Inflammatory macrophage treated with lipopolysaccharide for 4 hours (primary cell): ENCODE data around the gene CACTIN.
A peak's percentile ranks its signal among the peaks of the same experiment; 100 is the strongest.

Experiments used
- DNase-seq: peaks from one replicate; pipeline ENCODE4 v3.0.0-alpha.2; 2020

The CACTIN gene

GRCh38 chr19:3608079-3608641 is 18.4 kb downstream of the CACTIN start:
- DNase-seq, result no peak

GRCh38 chr19:3607303-3608078 is 19.1 kb downstream of the CACTIN start:
- peak; percentile 57 for DNase-seq

DNA sequence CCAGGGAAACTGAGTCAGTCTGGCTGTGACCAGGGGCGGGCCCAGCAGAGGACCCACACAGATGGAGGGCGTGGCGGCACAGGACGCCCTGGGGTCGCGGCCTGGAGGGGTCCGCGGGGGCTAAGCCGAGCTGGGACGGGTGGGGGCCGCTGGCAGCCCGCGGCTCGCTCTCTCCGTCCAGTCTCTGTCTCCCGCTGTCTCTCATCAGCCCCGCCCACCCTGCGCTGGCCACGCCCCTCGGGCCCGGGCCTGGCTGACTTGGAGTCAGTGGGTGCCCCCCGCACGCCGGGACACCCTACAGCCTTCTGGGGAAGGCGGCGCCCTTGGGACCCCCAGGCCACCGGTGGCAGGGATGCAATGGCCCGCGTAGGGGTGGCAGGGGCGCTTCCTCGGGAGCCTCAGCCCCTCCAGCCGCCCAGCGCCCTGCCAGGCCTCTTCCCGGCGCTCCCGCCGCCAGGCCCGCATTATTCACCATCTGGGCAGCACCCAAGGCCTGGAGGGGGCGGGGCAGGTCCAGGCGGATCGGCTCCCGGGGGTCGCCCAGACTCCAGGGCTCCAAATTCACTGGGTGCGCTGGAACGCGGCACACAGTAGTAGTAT is 19.8 kb downstream of the CACTIN start, which contains the start of gene TBXA2R:
Gene TBXA2R (minus strand): TSS at position 186 of the 600 bp plus-strand sequence. CDS start 6,241 bp downstream, outside the sequence.
- peak; percentile 59 for DNase-seq

- no peak for DNase-seq
Observed at GRCh38 chr19:3606174-3606689, 20.4 kb downstream of the CACTIN start.

- DNase-seq, result no peak
Observed at GRCh38 chr19:3605770-3606169, 20.8 kb downstream of the CACTIN start.

GRCh38 chr19:3605361-3605760 is 21.2 kb downstream of the CACTIN start:
- DNase-seq, result no peak

- DNase-seq, result no peak
Observed at GRCh38 chr19:3604987-3605343, 21.6 kb downstream of the CACTIN start.

GRCh38 chr19:3604227-3604986 is 22.2 kb downstream of the CACTIN start:
- no peak for DNase-seq

GRCh38 chr19:3603121-3603811 is 23.3 kb downstream of the CACTIN start:
- DNase-seq, result no peak

DNA sequence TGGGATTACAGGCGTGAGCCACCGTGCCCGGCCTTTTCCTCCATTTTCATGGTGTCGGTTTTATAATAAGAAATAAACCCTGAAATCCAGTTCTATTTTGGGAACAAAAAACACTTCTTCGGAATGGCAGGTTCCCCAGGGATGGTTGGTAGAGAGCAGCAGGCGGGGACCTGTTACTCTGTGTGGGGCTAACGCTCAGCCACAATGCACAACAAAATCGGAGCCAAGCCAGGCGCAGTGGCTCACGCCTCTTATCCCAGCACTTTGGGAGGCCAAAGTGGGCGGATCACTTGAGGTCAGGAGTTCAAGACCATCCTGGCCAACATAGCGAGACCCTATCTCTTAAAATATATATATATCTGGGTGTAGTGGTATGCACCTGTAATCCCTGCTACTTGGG is 25.6 kb downstream of the CACTIN start:
- no peak for DNase-seq

DNA sequence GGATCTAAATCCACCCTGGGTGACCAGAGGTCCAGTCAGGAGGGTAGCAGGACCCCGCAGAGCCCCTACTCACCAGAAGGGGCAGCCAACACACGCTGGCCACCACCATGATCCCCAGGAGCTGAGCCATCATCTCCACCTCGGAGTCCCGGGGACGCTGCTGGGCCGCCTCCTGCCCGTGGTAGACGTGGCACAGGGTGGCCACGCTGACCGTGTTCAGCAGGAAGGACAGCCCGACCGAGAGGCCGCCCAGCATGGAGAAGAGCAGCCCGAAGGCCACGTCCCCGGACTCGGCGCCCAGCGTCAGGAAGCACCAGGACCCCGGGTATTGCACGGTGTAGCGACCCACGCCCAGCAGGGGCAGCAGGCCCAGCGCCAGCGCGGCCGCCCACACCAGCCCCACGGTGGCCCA is 26.8 kb downstream of the CACTIN start:
- no peak for DNase-seq

DNA sequence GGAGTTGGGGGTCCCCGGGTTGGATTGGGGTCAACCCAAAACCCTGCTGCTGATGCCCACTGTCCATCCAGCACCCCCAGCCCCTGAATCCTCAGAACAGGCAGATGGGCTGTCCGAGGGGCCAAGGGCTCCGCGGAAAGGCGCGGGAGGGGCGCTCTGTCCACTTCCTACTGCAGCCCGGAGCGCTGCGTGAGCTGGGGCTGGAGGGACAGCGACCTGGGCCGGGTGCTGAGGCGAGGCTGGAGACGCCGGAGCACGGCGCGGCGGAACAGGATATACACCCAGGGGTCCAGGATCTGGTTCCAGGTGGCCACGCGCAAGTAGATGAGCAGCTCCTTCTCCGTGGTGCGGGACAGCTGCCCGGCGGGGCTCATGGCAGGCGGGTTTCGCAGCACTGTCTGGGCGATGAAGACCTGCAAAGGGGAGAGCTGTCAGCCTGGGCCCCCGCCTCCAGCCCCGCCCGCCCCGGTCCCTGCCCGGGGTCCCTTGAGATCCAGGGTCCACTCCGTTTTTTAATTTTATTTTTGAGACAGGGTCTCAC is 31.0 kb downstream of the CACTIN start:
- DNase-seq, result no peak

DNA sequence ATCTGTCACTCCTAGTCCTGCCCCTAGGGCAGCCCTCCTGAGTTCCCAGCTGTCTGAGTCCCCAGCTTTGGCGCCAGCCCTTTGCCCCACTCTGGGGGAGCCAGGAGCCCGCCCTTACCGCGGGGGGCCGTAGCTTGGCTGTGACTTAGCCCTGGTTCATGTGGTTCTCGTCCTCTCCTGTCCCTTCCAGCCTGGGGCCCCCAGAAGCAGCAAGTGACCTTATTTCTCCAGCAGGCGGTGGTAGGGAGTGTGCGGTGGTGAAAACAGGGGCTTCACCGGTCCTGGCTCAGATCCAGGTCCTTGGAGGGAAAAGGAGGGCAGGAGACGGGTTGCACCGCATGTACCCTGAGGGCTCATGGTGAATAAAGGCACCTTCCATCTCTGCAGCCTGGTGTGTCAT is 33.4 kb downstream of the CACTIN start:
- DNase-seq, result no peak

GRCh38 chr19:3591876-3592613 is 34.5 kb downstream of the CACTIN start:
- no peak for DNase-seq

- DNase-seq, result no peak
Observed at GRCh38 chr19:3590991-3591659, 35.5 kb downstream of the CACTIN start.

- no peak for DNase-seq
Observed at GRCh38 chr19:3589949-3590348, 36.6 kb downstream of the CACTIN start.

GRCh38 chr19:3589439-3589838 is 37.2 kb downstream of the CACTIN start:
- DNase-seq, result no peak

GRCh38 chr19:3586707-3587346 is 39.8 kb downstream of the CACTIN start:
- no peak for DNase-seq

GRCh38 chr19:3586127-3586626 is 40.4 kb downstream of the CACTIN start:
- DNase-seq, result no peak
